IMR-90 (cell line): ENCODE measurements around the gene UTP11. TPM values are rescaled to one million over a fixed set of nuclear protein-coding genes. Genes with fewer than 3 reads are reported as not detected.
A peak's percentile ranks its signal among the peaks of the same experiment; 100 is the strongest.

Experiments used
- ATAC-seq: fragments of 200-7000 bp; cut with Tn5 transposase; 2 replicates; pipeline ENCODE4 v1.9.1; 2020; ENCODE audit warnings: low read depth, mild to moderate bottlenecking, moderate library complexity
- BruUV-seq: library from RNA; stranded (reverse); fragments of 400-500 nt; replicated peaks from 2 replicates; lab custom pipeline; 2021; lab: Mats Ljungman, UMichigan
- CTCF ChIA-PET: fragments of 300-600 bp; formaldehyde crosslinking; extraction: SDS; loops from one replicate; lab custom pipeline; 2021; ENCODE audit warnings: antibody characterized with exemption; lab: Yijun Ruan, JAX
- POLR2A ChIA-PET: fragments of 300-600 bp; sonication (Branson Sonifier 250); formaldehyde crosslinking; loops from one replicate; lab custom pipeline; 2022; ENCODE audit warnings: antibody characterized with exemption; ENCODE audit not compliant: unreplicated experiment; lab: Charles Lee
- DNase-seq: peaks from one replicate; pipeline ENCODE4 v3.0.0; 2013
- H2AFZ ChIP-seq: replicated peaks from 2 replicates; pipeline ENCODE3; 2013; ENCODE audit warnings: low read length, mild to moderate bottlenecking; ENCODE audit not compliant: poor library complexity
- H2AK5ac ChIP-seq: 2 replicates; pipeline ENCODE4 v1.6.1; 2013; ENCODE audit warnings: low read depth, low read length, inconsistent platforms
- H2AK9ac ChIP-seq: replicated peaks from 2 replicates; pipeline ENCODE3; 2013; ENCODE audit warnings: mild to moderate bottlenecking, low read depth, low read length, moderate library complexity; ENCODE audit not compliant: poor library complexity
- H2BK120ac ChIP-seq: 2 replicates; pipeline ENCODE4 v1.6.1; 2013; ENCODE audit warnings: low read depth, low read length, inconsistent platforms
- H2BK15ac ChIP-seq: 3 replicates; pipeline ENCODE4 v1.6.1; 2013; ENCODE audit warnings: low read depth, low read length, inconsistent platforms
- H2BK20ac ChIP-seq: 2 replicates; pipeline ENCODE4 v1.6.1; 2013; ENCODE audit warnings: low read depth, mild to moderate bottlenecking, inconsistent platforms, low read length, moderate library complexity
- H2BK5ac ChIP-seq: 2 replicates; pipeline ENCODE4 v1.6.1; 2013; ENCODE audit warnings: mild to moderate bottlenecking, low read depth, low read length, inconsistent platforms; ENCODE audit not compliant: poor library complexity, severe bottlenecking
- H3K14ac ChIP-seq: replicated peaks from 2 replicates; pipeline ENCODE4 v1.6.1; 2013; ENCODE audit warnings: low read depth, low read length, inconsistent platforms
- H3K18ac ChIP-seq: 2 replicates; pipeline ENCODE4 v1.6.1; 2013; ENCODE audit warnings: low read depth, low read length, control low read depth
- H3K23ac ChIP-seq: 2 replicates; pipeline ENCODE4 v1.6.1; 2013; ENCODE audit warnings: low read depth, low read length, inconsistent platforms
- H3K27ac ChIP-seq: 2 replicates; pipeline ENCODE4 v1.5.1; 2013; ENCODE audit warnings: mild to moderate bottlenecking, control low read depth, low read length; ENCODE audit not compliant: insufficient read depth
- H3K27me3 ChIP-seq: 2 replicates; pipeline ENCODE4 v1.6.1; 2013; ENCODE audit warnings: low read length; ENCODE audit not compliant: control insufficient read depth, insufficient read depth
- H3K36me3 ChIP-seq: 2 replicates; pipeline ENCODE4 v1.6.1; 2013; ENCODE audit warnings: low read length, mixed read lengths; ENCODE audit not compliant: control insufficient read depth, insufficient read depth
- H3K4ac ChIP-seq: 2 replicates; pipeline ENCODE4 v1.6.1; 2013; ENCODE audit warnings: low read depth, low read length, inconsistent platforms
- H3K4me1 ChIP-seq: 2 replicates; pipeline ENCODE4 v1.6.1; 2013; ENCODE audit warnings: low read length, mixed read lengths; ENCODE audit not compliant: control insufficient read depth, insufficient read depth
- H3K4me2 ChIP-seq: 2 replicates; pipeline ENCODE4 v1.6.1; 2013; ENCODE audit warnings: low read depth, mild to moderate bottlenecking, control low read depth, low read length, moderate library complexity
- H3K4me3 ChIP-seq: 2 replicates; pipeline ENCODE4 v1.5.1; 2013; ENCODE audit warnings: low read depth, mild to moderate bottlenecking, control low read depth, low read length, moderate library complexity; ENCODE audit not compliant: insufficient read depth
- H3K56ac ChIP-seq: 2 replicates; pipeline ENCODE4 v1.6.1; 2013; ENCODE audit warnings: low read length, inconsistent platforms; ENCODE audit not compliant: insufficient read depth; ENCODE audit errors: extremely low read depth
- H3K79me1 ChIP-seq, 2 experiments: 2 replicates each; pipeline ENCODE4 v1.6.1; 2013; ENCODE audit warnings: low read length in 2 of 2, inconsistent platforms in 1 of 2, low read depth in 1 of 2
- H3K9ac ChIP-seq: 2 replicates; pipeline ENCODE4 v1.6.1; 2013; ENCODE audit warnings: low read depth, low read length, control low read depth
- H3K9me1 ChIP-seq: 2 replicates; pipeline ENCODE4 v1.6.1; 2013; ENCODE audit warnings: low read length, inconsistent platforms; ENCODE audit not compliant: insufficient read depth
- H3K9me3 ChIP-seq: 2 replicates; pipeline ENCODE4 v1.6.1; 2013; ENCODE audit warnings: low read length; ENCODE audit not compliant: control insufficient read depth, insufficient read depth
- H4K20me1 ChIP-seq: 2 replicates; pipeline ENCODE4 v1.6.1; 2013; ENCODE audit warnings: low read length, inconsistent platforms; ENCODE audit not compliant: insufficient read depth
- H4K5ac ChIP-seq: 2 replicates; pipeline ENCODE4 v1.6.1; 2013; ENCODE audit warnings: mild to moderate bottlenecking, low read depth, low read length, control low read depth
- H4K8ac ChIP-seq, 2 experiments: 2 replicates each; pipeline ENCODE4 v1.6.1; 2013; ENCODE audit warnings: low read depth in 2 of 2, low read length in 2 of 2, control low read depth in 1 of 2, inconsistent platforms in 1 of 2
- H4K91ac ChIP-seq: 2 replicates; pipeline ENCODE4 v1.6.1; 2013; ENCODE audit warnings: low read depth, low read length, inconsistent platforms; ENCODE audit not compliant: insufficient read depth
- BHLHE40 ChIP-seq: fragments of 150-350 bp; IDR thresholded peaks from 2 replicates; pipeline ENCODE4 v1.6.1; 2016; ENCODE audit warnings: mild to moderate bottlenecking, low read depth, low read length
- CHD1 ChIP-seq: IDR thresholded peaks from 2 replicates; pipeline ENCODE4 v1.6.1; 2012; ENCODE audit warnings: low read depth, low read length, improper control_type of control experiment
- CTCF ChIP-seq: conservative IDR thresholded peaks from 2 replicates; pipeline ENCODE4 v1.5.1; 2012; ENCODE audit warnings: mild to moderate bottlenecking, low read depth, low read length, improper control_type of control experiment
- FOS ChIP-seq: fragments of 150-350 bp; IDR thresholded peaks from 2 replicates; pipeline ENCODE4 v1.6.1; 2016; ENCODE audit warnings: low read depth, low read length
- MAFK ChIP-seq: IDR thresholded peaks from 2 replicates; pipeline ENCODE4 v1.6.1; 2012; ENCODE audit warnings: low read depth, low read length, improper control_type of control experiment
- MAZ ChIP-seq: IDR thresholded peaks from 2 replicates; pipeline ENCODE4 v1.6.1; 2012; ENCODE audit warnings: low read depth, mild to moderate bottlenecking, low read length, improper control_type of control experiment, moderate library complexity, borderline replicate concordance
- NFE2L2 ChIP-seq: fragments of 150-350 bp; IDR thresholded peaks from 2 replicates; pipeline ENCODE4 v1.6.1; 2016; ENCODE audit warnings: low read depth, mild to moderate bottlenecking, low read length
- POLR2A ChIP-seq: IDR thresholded peaks from 2 replicates; pipeline ENCODE4 v1.6.1; 2012; ENCODE audit warnings: mild to moderate bottlenecking, low read depth, low read length
- RAD21 ChIP-seq: IDR thresholded peaks from 2 replicates; pipeline ENCODE4 v1.6.1; 2012; ENCODE audit warnings: low read length, improper control_type of control experiment
- WGBS, 2 experiments: methylation state at CpG; one replicate each; pipeline versions ENCODE4 v1.1.5 to v1.1.7; 2013; ENCODE audit warnings: missing lambda C conversion rate in 2 of 2; ENCODE audit not compliant: insufficient read length in 1 of 2; ENCODE audit errors: extremely low coverage in 2 of 2; 5-methylcytosine and 5-hydroxymethylcytosine counted together
- dilution Hi-C: fragments of 300-500 bp; cut with HindIII; formaldehyde crosslinking; loops from one replicate; pipeline ENCODE4 v1.14.3; 2018; ENCODE audit warnings: low sequenced_read_pairs; ENCODE audit not compliant: unreplicated experiment
- in situ Hi-C: fragments of 300-500 bp; cut with MboI; formaldehyde crosslinking; loops from 3 replicates; pipeline ENCODE4 v1.14.3; 2019; ENCODE audit warnings: low sequenced_read_pairs, inconsistent platforms, mixed read lengths
- intact Hi-C: fragments of 100-400 bp; cut with micrococcal nuclease; formaldehyde crosslinking; loops from 2 replicates; pipeline ENCODE4 v1.10.0; 2022
- polyA plus RNA-seq, 3 experiments: library from polyadenylated mRNA; depleted of rRNA; stranded (reverse); fragments of >200 nt; gene quantifications; 2 replicates each; pipeline ENCODE4 v1.2.3, GENCODE V29; 2012; ENCODE audit warnings: low replicate concordance in 1 of 3
- total RNA-seq: library from RNA; depleted of rRNA; stranded (reverse); fragments of >200 nt; gene quantifications from 2 replicates; pipeline ENCODE4 v1.2.3, GENCODE V29; 2012

UTP11 gene
- total and polyA plus RNA-seq, 2 of the 4 experiments (the other 2 are of a cell fraction): 22.0 to 27.8 TPM

GRCh38 chr1:37989361-37989930, 23.1 kb upstream of the UTP11 start:
- H2BK5ac ChIP-seq: peak overlapping the region; percentile 23
- peak overlapping the region; percentile 61 for H3K4ac ChIP-seq
- peaks cover 15 to 23% of the 10 kb centered on the region in 2 experiments for H3K79me1 ChIP-seq
- H3K36me3 ChIP-seq: peaks cover 7% of the 10 kb centered on the region; the same call in 1 of the 2 replicates
- TF ChIP-seq CTCF (no peak), CHD1 (no peak), MAZ (no peak), BHLHE40 (no peak), POLR2A (no peak), NFE2L2 (no peak), MAFK (no peak), RAD21 (no peak), FOS (no peak)
- no peaks in the 10 kb centered on the region for H3K27me3 ChIP-seq
- peak; percentile 44 for ATAC-seq
- peak overlapping the region; percentile 44 for H4K91ac ChIP-seq
- no peaks in the 10 kb centered on the region for H3K4me1 ChIP-seq
- intact Hi-C loops (no loop called here), in situ Hi-C loops (no loop called here), dilution Hi-C loops (no loop called here)
- H3K18ac ChIP-seq: no peak overlapping the region
- peak; percentile 23 for DNase-seq
- H2AK9ac ChIP-seq: peak overlapping the region; percentile 96
- peak overlapping the region; percentile 65 for H3K4me2 ChIP-seq
- peak overlapping the region; percentile 71; the same call in 1 of the 2 replicates for H3K23ac ChIP-seq
- 1% methylated on average over 17 of the region's 30 CpGs; no CpG with 5 or more reads in 1 of the 2 experiments for WGBS, 2 experiments
- peak overlapping the region; percentile 64; the same call in 1 of the 2 replicates for H3K56ac ChIP-seq
- no peaks in the 10 kb centered on the region; the same call in 1 of the 2 replicates for H4K20me1 ChIP-seq
- no peak overlapping the region for H2BK15ac ChIP-seq
- H4K5ac ChIP-seq: peak overlapping the region; percentile 14; the same call in 1 of the 2 replicates
- peak overlapping the region; percentile 57 for H3K4me3 ChIP-seq
- no peaks in the 10 kb centered on the region for H3K9me1 ChIP-seq
- H3K27ac ChIP-seq: peak overlapping the region; percentile 64
- H3K14ac ChIP-seq: peak overlapping the region; percentile 82
- CTCF ChIA-PET: interaction anchor here (0.6 to 1.3 kb wide), 5 partner anchors 11 to 35 kb away, joined by 3 to 8 read pairs (median 4); no protein-coding TSS in a partner anchor
- peak overlapping the region in 1 of 2 experiments; percentile 89; a peak in 2 of 4 replicates for H4K8ac ChIP-seq
- H2BK120ac ChIP-seq: peak overlapping the region; percentile 22; the same call in 1 of the 2 replicates
- H2AK5ac ChIP-seq: peak overlapping the region; percentile 65
- POLR2A ChIA-PET: no interaction called here
- H2BK20ac ChIP-seq: no peak overlapping the region
- no peaks in the 10 kb centered on the region for H3K9me3 ChIP-seq
- peak overlapping the region; percentile 91 for H2AFZ ChIP-seq
- H3K9ac ChIP-seq: peak overlapping the region; percentile 81
- no TSS peak for BruUV-seq
